OCI-LY3 (cell line): Measurements from ENCODE around the gene LMNTD2.

Source experiments
- H2AFZ ChIP-seq: fragments of 200-600, 300-600 bp; shearing (Covaris generic); 2 replicates; pipeline ENCODE4 v1.6.0; 2014; ENCODE audit warnings: antibody characterized with exemption, low read depth, low read length
- H3K27ac ChIP-seq: fragments of 200-600, 300-600 bp; sonication (generic); 2 replicates; pipeline ENCODE4 v1.5.1; 2014; ENCODE audit warnings: mild to moderate bottlenecking, low read length, moderate library complexity, mixed read lengths
- H3K27me3 ChIP-seq: fragments of 200-600, 300-600 bp; sonication (generic); 2 replicates; pipeline ENCODE4 v1.6.1; 2014; ENCODE audit warnings: low read depth, low read length, mixed read lengths
- H3K36me3 ChIP-seq: fragments of 200-600, 300-600 bp; sonication (generic); replicated peaks from 2 replicates; pipeline ENCODE3; 2014; ENCODE audit warnings: low read depth, low read length, mixed read lengths
- H3K4me1 ChIP-seq: fragments of 300-600, 200-600 bp; sonication (generic); 2 replicates; pipeline ENCODE4 v1.6.1; 2014; ENCODE audit warnings: low read length, mixed read lengths
- H3K4me2 ChIP-seq: fragments of 200-600, 300-600 bp; sonication (generic); 2 replicates; pipeline ENCODE4 v1.6.1; 2014; ENCODE audit warnings: low read length, mixed read lengths
- H3K4me3 ChIP-seq: fragments of 300-600, 200-600 bp; sonication (generic); 2 replicates; pipeline ENCODE4 v1.5.1; 2014; ENCODE audit warnings: antibody characterized with exemption, mild to moderate bottlenecking, low read length, moderate library complexity
- H3K79me2 ChIP-seq: fragments of 300-600, 200-600 bp; shearing (Covaris generic); 2 replicates; pipeline ENCODE4 v1.6.1; 2014; ENCODE audit warnings: mild to moderate bottlenecking, low read length, mixed read lengths
- H3K9ac ChIP-seq: fragments of 300-600, 200-600 bp; shearing (Covaris generic); 2 replicates; pipeline ENCODE4 v1.6.0; 2014; ENCODE audit warnings: mild to moderate bottlenecking, low read length, moderate library complexity
- H3K9me3 ChIP-seq: fragments of 200-600, 300-600 bp; shearing (Covaris generic); 2 replicates; pipeline ENCODE4 v1.6.1; 2014; ENCODE audit warnings: low read length, mixed read lengths; ENCODE audit not compliant: insufficient read depth
- H4K20me1 ChIP-seq: fragments of 200-600, 300-600 bp; sonication (generic); 2 replicates; pipeline ENCODE4 v1.6.1; 2016; ENCODE audit warnings: low read length, mixed read lengths; ENCODE audit not compliant: insufficient read depth
- CTCF ChIP-seq: fragments of 200-600, 300-600 bp; sonication (generic); IDR thresholded peaks from 2 replicates; pipeline ENCODE4 v1.5.1; 2014; ENCODE audit warnings: antibody characterized with exemption, low read length, low read depth
- EZH2phosphoT487 ChIP-seq: fragments of 200-600 bp; shearing (Covaris generic); IDR thresholded peaks from 2 replicates; pipeline ENCODE4 v1.6.1; 2018; ENCODE audit warnings: antibody characterized with exemption, mixed run types, low read depth

The LMNTD2 gene

GRCh38 chr11:553083-553987, 7.2 kb downstream of the LMNTD2 start:
- Histone ChIP-seq H3K79me2 (no peaks in the 10 kb centered on the region), H3K9me3 (no peaks in the 10 kb centered on the region), H3K4me1 (0 out of 2 replicates have a peak, but pooled peaks cover 7% of the 10 kb centered on the region), H3K36me3 (no peaks in the 10 kb centered on the region), H3K4me2 (no peak overlapping the region), H3K27me3 (no peaks in the 10 kb centered on the region), H3K4me3 (no peak overlapping the region), H3K27ac (no peak overlapping the region), H2AFZ (no peak overlapping the region), H4K20me1 (no peaks in the 10 kb centered on the region), H3K9ac (no peak overlapping the region)
- TF ChIP-seq EZH2phosphoT487 (no peak), CTCF (no peak)

DNA sequence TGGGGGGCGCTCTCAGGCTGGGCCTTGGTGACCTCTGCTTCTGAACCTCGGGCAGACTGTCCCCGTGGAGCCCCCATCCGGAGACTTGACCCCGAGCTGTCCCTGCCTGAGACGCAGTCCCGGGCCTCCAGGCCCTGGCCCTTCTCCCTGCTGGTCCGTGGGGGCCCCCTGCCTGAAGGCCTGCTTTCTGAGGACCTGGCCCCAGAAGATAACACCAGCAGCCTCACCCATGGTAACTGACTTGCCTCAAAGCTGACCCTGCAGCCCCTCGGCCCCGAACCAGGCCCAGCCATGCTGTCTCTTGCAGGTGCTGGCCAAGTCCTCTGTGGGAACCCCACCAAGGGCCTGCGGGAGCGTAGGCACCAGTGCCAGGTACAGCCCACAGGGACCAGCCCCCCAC, 8.9 kb downstream of the LMNTD2 start:
- H3K4me3 ChIP-seq, result no peak overlapping the region
- H4K20me1 ChIP-seq, result no peaks in the 10 kb centered on the region
- no peak overlapping the region for H3K9ac ChIP-seq
- no peaks in the 10 kb centered on the region for H3K36me3 ChIP-seq
- no peak overlapping the region for H3K4me2 ChIP-seq
- H3K27me3 ChIP-seq, result no peaks in the 10 kb centered on the region
- 0 out of 2 replicates have a peak, but pooled peaks cover 7% of the 10 kb centered on the region for H3K4me1 ChIP-seq
- H3K9me3 ChIP-seq, result no peaks in the 10 kb centered on the region
- H3K27ac ChIP-seq, result no peak overlapping the region
- H2AFZ ChIP-seq, result no peak overlapping the region
- H3K79me2 ChIP-seq, result no peaks in the 10 kb centered on the region
- no peak for TF ChIP-seq EZH2phosphoT487
- TF ChIP-seq CTCF, result no peak

DNA sequence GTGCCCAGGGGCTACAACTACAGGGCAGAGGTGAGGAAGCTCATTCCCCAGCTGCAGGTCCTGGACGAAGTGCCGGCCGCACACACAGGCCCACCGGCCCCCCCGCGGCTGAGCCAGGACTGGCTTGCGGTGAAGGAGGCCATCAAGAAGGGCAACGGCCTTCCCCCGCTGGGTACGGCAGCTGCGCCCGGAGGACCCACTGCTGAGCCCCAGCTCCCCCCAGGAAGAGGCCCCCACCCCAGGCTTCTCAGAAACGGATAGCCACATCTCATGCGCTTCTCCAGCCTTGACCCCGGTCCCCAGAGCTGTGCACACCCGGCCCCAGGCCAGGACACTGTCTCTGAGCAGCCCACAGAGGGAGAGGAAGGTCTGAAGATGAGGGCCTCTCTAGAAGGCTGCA, 9.4 kb downstream of the LMNTD2 start:
- Histone ChIP-seq H3K9ac (no peak overlapping the region), H3K79me2 (no peaks in the 10 kb centered on the region), H4K20me1 (no peaks in the 10 kb centered on the region), H3K4me3 (no peak overlapping the region), H3K36me3 (no peaks in the 10 kb centered on the region), H3K27me3 (no peaks in the 10 kb centered on the region), H3K4me1 (0 out of 2 replicates have a peak, but pooled peaks cover 7% of the 10 kb centered on the region), H3K4me2 (no peak overlapping the region), H2AFZ (no peak overlapping the region), H3K9me3 (no peaks in the 10 kb centered on the region), H3K27ac (no peak overlapping the region)
- no peak for TF ChIP-seq CTCF
- no peak for TF ChIP-seq EZH2phosphoT487

GRCh38 chr11:550746-551085, 9.8 kb downstream of the LMNTD2 start:
- H4K20me1 ChIP-seq, result no peaks in the 10 kb centered on the region
- H3K4me3 ChIP-seq, result no peak overlapping the region
- H3K36me3 ChIP-seq, result no peaks in the 10 kb centered on the region
- no peaks in the 10 kb centered on the region for H3K9me3 ChIP-seq
- H3K27me3 ChIP-seq, result no peaks in the 10 kb centered on the region
- no peak overlapping the region for H2AFZ ChIP-seq
- H3K27ac ChIP-seq, result no peak overlapping the region
- H3K4me1 ChIP-seq, result 0 out of 2 replicates have a peak, but pooled peaks cover 7% of the 10 kb centered on the region
- no peak overlapping the region for H3K4me2 ChIP-seq
- TF ChIP-seq EZH2phosphoT487, result no peak
- TF ChIP-seq CTCF, result no peak
- H3K79me2 ChIP-seq, result no peaks in the 10 kb centered on the region
- no peak overlapping the region for H3K9ac ChIP-seq
